Left renal pelvis (tissue), 4 donors: ENCODE results near the gene RFX2. TPM values are rescaled to one million over a fixed set of nuclear protein-coding genes. Genes with fewer than 3 reads are reported as not detected.
"Not testable (repeated sequence)": the region's sequence is repeated elsewhere in the genome, so short reads cannot be mapped to it uniquely, and the experiment has no call there.

Experiments used
- DNase-seq, 4 donors: peaks; one replicate each; pipeline ENCODE4 v3.0.0-alpha.2; 2013; ENCODE audit warnings: low read depth in 4 of 4, low spot score in 3 of 4
- polyA plus RNA-seq, 4 donors: library from polyadenylated mRNA; unstranded; fragments of 120-200 nt; gene quantifications; one replicate each; pipeline ENCODE4 v1.2.1, GENCODE V29; 2013; ENCODE audit not compliant: insufficient read length in 4 of 4

The RFX2 gene
- polyA plus RNA-seq, 4 donors: 5.9 to 9.5 (median 7.5) TPM

DNA sequence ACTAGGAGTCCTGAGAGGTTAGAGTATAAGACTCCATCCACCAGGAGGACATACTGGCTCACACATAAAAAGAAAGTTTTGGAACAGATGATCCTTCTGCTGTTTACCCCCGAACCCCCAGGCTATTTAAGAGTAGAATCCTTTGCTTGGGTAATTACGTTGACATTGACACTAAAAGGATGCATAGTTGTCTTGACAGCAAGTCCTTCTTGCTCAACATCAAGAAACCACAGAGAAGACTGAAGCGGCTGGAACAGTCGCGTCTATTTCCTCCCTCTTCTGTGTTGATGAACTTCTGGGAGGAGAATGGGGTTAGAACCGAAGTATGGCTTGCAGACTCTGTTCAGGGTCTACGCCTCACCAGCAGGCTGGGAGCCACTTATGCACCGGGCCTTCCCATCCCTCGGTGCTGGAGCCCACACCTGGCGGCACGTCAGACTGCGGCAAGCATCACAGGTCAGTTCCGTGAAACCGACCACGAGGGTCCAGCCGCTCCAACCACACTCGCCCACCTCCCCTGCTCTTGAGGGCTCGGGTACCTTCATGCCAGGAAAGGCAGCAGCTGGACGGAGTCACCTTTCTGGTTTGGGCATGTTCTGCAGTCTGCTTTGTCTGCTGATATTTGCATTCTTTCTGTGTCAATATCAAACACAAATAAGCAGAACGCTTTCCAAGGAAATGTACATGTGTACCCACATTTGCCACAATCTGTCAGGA, 90.0 kb downstream of the RFX2 start:
- no peak for DNase-seq

GRCh38 chr19:6018786-6019185, 91.5 kb downstream of the RFX2 start:
- no peak for DNase-seq

DNA sequence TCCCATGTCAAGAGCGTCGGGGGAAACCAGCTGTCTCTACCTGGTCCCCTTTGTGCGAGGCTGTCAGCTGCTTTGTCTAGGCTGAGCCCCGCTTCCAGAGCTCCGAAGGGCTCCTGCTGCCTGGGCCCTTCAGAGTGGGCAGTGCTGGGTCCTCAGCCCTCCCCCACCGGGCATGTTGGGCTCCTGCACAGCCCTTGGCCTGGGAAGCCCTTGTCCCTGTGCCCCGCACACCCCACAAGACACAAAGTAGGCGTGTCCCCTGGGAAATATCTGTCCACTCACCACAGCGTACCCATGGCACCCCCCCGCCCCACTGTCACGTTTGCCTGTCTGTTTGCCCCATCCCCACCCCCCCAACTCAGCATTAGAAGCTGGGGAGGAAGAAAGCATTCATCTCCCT, 92.7 kb downstream of the RFX2 start:
- DNase-seq: no peak

- no peak for DNase-seq
These were observed 94.3 kb downstream of the RFX2 start for GRCh38 chr19:6015841-6016545.

DNA sequence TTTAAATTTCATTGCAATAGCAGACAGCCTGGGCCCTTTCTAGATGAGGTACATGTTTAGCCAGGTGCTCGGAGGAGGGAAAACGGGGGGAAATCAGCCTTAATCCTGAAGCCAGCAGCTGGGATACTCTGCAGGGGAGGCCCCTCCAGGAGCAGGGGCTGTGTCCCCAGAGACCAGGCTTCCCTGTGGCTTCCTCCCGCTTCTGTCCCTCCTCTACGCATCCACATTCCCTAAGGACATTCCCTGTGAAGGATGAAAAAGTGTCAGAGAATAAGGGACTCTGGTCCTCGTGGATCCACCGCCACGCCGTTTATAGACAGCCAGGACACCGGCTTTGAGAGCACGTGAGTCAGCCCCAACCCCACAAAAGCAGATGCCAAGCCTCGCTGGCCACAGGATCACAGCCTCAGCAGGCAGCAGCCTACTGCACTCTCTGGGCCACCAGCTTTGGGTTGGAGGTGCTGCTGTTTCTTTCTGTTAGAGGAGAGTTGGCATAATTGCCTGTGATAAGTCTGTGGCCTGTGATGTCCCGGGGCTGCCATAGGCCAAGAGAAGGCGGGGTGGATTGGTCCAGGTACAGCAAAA, 95.7 kb downstream of the RFX2 start:
- DNase-seq: no peak

DNA sequence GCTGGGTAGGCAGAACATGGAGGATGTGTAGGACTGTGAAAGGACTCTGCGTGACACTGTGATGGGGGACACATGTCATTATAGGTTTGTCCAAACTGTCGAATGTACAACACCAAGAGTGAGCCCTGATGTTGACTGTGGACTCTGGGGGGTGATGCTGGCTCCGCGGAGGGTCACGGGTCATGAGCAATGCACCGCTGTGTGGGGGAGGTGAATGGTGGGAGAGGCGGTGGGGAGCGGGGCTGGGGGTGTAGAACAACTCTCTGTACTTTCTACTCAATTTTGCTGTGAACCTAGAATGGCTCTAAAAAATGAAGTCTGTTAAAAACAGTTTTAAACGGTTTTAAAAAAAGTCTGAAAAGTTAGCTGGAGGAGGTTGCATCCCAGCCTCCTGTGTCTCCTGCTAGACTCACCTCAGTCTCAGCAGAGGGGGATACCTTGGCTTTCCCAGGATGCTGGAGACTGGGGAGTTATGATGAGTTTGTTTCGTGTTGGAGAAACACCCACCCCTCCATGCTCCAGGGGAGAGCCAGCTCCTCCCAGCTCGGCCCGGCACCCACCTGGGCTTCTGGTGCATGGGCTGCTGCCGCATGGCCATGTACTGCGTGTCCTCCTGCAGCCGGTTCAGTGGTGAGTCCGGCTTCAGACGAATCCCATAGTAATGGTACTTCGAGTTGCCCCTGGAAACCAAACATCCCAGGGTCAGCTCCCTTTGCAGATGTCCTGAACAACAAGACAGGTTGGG, 97.7 kb downstream of the RFX2 start:
- no peak for DNase-seq

GRCh38 chr19:6011794-6012193, 98.5 kb downstream of the RFX2 start:
- no peak for DNase-seq

- no peak for DNase-seq
These were observed 99.1 kb downstream of the RFX2 start for GRCh38 chr19:6011206-6011605.

DNA sequence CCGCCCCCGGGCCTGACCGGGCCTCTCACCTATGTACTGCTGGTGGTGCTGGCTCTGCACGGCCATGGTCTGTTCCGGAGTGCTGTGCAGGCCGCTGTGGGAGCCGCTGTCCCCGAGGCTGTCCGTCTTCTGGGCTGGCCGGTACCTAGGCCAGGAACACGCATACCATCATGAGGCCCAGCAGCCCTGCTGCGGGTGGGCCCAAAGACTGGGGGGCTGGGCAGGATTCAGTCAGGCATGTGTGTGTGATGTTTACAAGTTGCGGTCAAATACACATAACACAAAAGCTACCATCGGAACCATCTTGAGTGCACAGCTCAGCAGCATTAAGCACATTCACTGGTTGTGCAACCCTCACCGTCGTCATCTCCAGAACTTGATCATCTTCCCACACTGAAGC, 100.2 kb downstream of the RFX2 start:
- no peak for DNase-seq

DNA sequence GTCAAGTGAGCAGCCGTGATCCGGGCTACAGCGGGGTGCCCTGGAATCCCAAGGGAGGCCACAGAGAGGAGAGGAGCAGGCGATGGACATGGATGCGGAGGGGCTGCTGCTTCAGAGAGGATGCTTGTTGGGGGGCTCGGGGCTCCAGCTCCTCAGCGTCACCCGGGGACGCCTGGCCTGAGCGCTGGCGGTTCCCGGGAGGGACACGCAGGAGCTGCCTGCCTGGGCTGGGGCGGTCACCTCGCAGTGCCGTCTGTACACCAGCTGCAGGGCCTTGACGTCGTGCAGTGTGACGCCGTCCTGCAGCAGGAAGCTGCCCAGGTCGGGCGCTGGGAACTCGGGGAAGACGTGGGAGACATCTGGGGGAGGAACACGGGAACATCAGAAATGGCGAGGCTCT, 102.4 kb downstream of the RFX2 start:
- DNase-seq: no peak

DNA sequence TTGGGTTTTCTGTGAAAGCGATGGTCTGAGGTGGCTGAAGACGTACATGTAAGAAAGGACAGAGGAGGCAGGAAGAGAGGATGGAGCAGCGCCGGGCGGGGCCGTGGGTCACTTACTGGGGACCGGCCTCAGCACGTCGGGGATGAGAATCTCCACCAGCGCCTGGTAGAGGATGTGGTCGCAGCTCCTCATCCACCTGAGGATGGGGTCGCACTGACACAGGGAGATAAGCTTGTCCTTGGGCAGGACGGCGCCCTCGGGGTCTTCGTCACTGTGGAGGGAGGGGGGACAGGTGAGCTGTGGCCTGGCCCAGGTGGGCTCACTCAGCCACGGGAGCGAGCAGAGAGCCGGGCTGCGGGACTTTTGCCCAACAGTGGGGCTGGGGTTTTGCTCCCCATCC, 103.4 kb downstream of the RFX2 start:
- DNase-seq: no peak

GRCh38 chr19:6006070-6006446, 104.2 kb downstream of the RFX2 start:
- DNase-seq: not testable (repeated sequence)

- no peak for DNase-seq
These were observed 104.8 kb downstream of the RFX2 start for GRCh38 chr19:6005321-6006069.

GRCh38 chr19:6003976-6004375, 106.3 kb downstream of the RFX2 start:
- DNase-seq: no peak

DNA sequence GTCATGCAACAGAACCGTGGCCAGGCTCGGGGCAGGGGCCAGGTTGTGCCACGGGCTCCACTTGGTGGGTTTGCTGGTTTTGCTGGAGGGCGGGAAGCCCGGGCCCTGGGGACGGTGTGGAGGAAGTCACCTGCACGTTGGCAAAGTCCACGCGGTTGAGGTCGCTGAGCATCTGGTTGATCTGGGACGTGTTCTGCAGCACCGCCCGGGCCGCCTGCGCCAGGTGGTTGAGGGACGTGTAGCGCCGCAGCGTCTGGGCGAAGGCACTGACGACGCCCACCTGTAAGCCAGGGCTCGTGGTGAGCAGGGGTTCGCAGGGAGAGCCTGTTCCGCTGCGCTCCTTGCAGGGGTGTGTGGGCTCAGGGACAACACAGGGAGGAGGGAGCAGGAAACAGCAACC, 107.7 kb downstream of the RFX2 start:
- DNase-seq: no peak

DNA sequence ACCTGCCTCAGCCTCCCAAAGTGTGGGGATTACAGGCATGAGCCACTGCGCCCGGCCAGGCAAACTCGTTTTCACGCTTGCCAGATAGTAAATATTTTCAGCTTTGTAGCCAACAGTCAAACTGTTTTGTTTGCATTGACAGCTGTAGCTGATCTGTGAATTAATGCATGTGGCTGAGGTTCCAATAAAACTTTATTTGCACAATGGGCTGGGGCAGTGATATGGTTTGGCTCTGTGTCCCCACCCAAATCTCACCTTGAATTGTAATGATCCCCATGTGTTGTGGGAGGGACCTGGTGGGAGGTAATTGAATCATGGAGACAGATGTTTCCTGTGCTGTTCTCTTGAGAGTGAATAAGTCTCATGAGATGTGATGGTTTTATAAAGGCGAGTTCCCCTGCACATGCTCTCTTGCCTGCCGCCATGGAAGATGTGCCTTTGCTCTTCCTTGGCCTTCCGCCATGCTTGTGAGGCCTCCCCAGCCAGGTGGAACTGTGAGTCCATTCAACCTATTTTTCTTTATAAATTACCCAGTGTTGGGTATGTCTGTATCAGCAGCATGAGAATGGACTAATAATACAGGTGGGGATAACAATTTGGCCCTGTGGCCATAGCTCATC, 110.0 kb downstream of the RFX2 start:
- no peak for DNase-seq

- no peak for DNase-seq
These were observed 110.6 kb downstream of the RFX2 start for GRCh38 chr19:5999693-6000092.

DNA sequence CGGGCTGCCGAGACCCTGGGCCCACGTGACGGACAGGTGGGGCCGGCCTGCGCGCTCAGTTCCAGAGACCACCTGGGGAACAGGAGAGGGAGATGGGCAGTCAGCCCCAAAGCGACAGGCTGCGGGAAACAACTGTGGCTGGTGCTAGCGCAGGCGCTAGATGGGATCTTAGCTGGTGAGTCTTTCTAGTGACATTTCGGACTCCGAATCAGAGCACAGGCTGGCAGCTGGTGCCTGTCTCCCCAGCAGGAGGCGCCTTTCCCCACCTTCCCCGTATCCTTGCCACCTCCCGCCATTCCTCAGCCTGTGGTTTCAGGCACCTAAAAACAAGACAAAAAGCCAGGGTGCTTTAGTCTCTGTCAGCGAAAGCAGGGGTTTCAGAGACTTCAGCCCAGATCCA, 112.9 kb downstream of the RFX2 start:
- DNase-seq: no peak

DNA sequence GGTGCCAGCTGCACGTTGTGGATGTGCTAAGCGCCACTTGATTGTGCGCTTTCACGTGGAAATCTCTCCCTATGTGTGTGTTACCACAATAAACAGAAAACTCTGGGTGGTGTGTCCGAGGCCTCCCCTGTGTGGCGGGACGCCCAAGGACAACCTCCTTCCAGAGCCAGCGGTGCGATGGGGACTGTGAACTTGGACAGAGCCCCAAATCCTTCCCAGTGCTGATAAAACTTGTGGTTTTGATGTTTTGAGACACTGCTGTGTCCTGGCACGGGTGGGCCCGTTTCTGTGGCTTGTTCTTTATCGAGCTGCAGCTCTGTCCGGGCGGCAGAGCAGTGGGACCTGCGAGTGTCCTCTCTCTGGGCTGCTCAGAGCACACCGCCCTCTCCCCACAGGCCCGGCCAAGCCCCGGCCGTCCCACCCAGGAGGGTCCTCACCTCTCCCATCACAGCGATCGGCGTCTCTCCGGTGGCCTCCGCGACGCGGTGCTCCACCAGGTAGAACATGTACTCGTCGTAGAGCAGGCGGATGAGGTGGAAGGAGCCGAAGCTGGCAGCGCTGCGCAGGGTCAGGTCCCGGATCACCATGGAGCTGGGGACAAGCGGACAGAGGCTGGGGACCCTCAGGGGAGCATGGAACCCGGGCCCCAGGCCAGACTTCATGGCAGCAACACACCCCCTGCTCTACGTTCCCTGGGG, 113.5 kb downstream of the RFX2 start:
- DNase-seq: no peak

GRCh38 chr19:5996102-5996501, 114.2 kb downstream of the RFX2 start:
- DNase-seq: no peak
